ENCODE data around the gene F5.

The F5 gene

DNA sequence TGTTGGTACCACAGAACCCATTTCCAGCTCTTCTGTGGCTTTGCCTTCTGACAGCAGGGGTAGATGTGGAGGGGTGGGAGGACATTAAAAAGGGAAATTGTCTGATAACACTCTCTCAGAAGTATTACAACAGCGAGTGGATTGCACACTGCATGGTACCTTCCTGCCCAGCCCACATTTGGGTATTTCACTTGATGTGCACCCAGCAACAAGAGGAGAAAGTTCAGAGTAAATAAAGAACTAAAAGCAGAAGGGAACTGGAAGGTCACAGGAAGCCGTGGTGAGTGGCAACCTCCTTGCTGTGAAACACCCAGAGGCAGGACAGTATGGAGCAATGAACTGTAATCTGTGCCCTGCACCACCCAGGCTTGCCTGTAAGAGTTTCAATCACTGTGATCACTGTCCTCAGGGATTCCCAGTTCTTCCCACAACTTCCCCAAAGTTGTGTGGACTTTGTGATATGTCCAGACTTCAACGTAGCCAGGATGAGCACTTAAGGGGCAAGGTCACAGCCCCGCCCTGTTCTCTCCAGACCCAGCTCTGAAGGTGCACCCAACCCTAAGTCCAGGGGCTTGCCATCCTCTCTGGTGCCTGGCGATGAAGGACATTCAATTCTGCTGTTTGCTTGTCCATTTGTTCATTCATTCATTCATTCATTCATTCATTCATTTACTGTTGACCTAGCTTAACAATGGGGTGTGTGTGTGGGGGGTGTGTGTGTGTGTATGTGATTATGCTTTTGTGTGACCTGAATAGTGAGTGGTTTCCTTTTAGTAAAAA lies 18.7 kb upstream of the F5 start:
- TF ChIP-seq POLR2A (IDR thresholded peaks at IDR 0.05; ENCODE audit: low read depth, low read length): no peak
- FAIRE-seq (no peak), DNase-seq (ENCODE audit: insufficient read length, low spot score) (no peak)

DNA sequence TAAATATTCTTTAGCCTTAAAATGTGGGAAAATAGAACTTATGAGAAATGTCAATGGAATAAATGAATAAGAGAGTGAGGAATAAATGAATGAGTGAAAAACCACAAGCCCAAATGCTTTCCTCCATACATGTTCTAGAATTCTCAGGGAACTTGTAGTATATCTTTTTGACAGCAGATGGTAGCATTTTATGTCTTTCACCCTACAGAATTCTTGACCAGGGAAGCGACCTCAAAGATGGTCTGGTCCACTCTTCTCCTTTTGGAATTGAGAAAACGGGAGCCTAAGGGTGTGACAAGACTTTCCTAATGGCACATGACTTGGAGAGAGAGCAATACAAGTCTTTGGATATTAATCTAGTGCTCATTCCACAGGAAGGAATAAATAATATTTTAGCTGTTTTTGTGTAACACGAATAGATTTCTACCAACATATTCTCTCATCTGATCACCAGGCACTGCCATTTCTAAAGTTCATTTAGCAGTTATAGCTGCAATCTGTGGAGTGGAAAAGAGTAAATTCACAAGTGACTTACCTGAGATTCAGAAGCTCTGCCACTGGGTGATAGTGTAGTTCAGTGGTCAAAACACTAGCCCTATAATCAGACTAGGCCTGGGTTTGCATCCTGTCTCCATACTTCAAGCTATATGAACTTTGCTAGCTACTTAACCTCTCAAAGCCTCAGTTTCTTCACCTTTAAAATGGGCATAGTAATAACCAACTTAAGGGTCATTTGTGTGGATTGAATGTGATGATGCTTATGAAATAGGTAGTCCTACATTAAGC lies 15.0 kb upstream of the F5 start:
- TF ChIP-seq POLR2A (IDR thresholded peaks at IDR 0.05; ENCODE audit: low read depth, low read length): no peak
- no peak for FAIRE-seq
- DNase-seq (ENCODE audit: insufficient read length, low spot score): no peak

GRCh38 chr1:169595764-169596711 lies 9.8 kb upstream of the F5 start:
- no peak for FAIRE-seq
- no peak for DNase-seq (ENCODE audit: insufficient read length, low spot score)
- no peak for TF ChIP-seq POLR2A (IDR thresholded peaks at IDR 0.05; ENCODE audit: low read depth, low read length)

DNA sequence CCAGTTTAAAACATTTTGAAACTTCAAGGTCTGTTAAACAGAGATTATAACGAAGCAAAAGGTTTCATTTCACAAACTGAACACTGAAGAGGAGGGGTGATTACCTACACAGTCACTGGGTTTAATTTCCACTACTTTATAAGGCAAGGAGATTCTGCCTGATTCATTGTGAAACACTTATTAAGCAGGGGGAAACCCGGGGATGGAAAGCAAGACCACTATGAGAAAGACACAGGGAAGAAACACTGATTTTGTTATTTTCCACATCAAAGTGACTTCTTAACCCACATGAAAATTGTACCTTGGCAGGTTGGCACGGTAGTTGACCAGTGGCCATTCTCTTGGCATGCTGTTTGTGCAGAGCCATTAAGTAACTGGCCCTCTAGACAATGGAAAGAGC lies 8.1 kb upstream of the F5 start:
- TF ChIP-seq POLR2A (IDR thresholded peaks at IDR 0.05; ENCODE audit: low read depth, low read length): no peak
- FAIRE-seq (no peak), DNase-seq (ENCODE audit: insufficient read length, low spot score) (no peak)

- DNase-seq (ENCODE audit: insufficient read length, low spot score) (no peak), FAIRE-seq (no peak)
- TF ChIP-seq POLR2A (IDR thresholded peaks at IDR 0.05; ENCODE audit: low read depth, low read length): no peak
Observed at GRCh38 chr1:169590932-169591331, 4.7 kb upstream of the F5 start.

DNA sequence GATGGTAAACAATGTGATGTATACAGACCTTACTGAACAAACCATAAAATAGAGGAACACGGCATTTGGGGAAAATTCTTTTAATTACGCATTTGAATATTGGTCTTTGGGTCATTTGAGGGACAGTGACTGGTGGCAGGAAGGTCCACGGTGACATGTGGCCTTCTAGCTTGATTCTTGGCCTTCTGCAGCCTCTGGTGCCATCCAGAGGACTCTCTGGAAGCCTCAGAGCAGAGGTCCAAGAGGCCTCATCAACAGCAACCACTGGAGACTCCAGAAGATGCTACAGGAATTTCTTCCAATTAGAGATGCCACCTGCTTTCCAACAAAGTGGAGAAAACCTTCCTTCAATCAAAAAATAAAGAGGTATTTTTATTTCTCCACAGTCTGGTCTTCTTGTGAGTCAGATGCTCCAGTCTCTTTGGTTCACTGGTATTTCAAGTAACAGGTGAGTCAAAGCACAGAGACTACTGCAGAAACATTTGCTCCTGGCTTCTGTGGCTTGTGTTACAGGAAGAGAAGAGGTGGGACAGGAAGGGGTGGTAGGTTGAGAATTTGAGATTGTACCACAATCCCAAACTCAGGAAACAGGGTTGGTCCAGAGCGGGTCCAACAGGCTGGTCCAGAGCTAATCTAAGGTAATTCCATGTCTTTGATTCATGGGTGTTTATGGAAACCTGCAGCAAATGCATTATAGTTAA lies 2.7 kb upstream of the F5 start:
- no peak for TF ChIP-seq POLR2A (IDR thresholded peaks at IDR 0.05; ENCODE audit: low read depth, low read length)
- DNase-seq (ENCODE audit: insufficient read length, low spot score): no peak
- no peak for FAIRE-seq

DNA sequence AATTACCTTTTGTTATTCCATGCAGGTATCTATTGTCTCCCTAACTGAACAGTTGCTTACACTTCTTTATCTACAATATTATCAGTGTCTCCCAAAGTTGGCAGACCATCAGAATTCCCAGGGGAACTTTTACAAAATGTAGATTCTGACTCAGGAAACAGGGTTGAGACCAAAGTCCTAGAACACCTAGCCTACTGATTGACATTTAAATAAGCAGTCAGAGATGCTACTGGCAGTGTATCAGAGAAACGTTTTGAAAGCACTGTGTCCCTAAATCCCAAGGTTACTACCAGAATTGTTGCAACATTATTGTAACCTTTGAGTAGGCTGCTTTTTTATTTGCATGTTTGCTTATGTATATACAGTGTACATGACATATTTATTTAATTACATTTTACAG lies 1.8 kb upstream of the F5 start:
- TF ChIP-seq POLR2A (IDR thresholded peaks at IDR 0.05; ENCODE audit: low read depth, low read length): no peak
- no peak for FAIRE-seq
- DNase-seq (ENCODE audit: insufficient read length, low spot score): no peak

GRCh38 chr1:169586067-169586394 lies 250 bp downstream of the F5 start:
- TF ChIP-seq POLR2A (IDR thresholded peaks at IDR 0.05; ENCODE audit: low read depth, low read length): no peak
- no peak for FAIRE-seq

DNA sequence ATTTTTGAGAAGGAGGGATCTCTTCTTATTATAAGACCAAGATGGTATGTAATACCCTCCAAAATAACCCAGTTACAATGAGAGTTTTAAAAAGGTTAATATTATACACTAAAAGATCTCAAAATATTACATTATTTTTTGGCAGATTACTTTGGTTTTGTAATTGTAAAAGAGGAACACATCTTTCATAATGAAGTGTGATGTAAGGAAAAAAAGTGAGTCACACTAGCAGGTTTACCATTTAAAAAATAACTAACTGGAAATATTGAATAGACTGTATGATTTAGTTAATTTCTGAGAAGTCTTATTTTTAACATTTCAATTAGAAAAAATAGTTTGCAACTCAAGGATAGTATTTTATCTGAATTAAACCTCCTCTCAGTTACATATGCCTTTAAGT lies 1.1 kb downstream of the F5 start:
- DNase-seq (ENCODE audit: insufficient read length, low spot score) (no peak), FAIRE-seq (no peak)
- no peak for TF ChIP-seq POLR2A (IDR thresholded peaks at IDR 0.05; ENCODE audit: low read depth, low read length)

More at GRCh38 chr1:169586067-169586394, 250 bp downstream of the F5 start:
- DNase-seq (ENCODE audit: insufficient read length, low spot score): no peak

DNA sequence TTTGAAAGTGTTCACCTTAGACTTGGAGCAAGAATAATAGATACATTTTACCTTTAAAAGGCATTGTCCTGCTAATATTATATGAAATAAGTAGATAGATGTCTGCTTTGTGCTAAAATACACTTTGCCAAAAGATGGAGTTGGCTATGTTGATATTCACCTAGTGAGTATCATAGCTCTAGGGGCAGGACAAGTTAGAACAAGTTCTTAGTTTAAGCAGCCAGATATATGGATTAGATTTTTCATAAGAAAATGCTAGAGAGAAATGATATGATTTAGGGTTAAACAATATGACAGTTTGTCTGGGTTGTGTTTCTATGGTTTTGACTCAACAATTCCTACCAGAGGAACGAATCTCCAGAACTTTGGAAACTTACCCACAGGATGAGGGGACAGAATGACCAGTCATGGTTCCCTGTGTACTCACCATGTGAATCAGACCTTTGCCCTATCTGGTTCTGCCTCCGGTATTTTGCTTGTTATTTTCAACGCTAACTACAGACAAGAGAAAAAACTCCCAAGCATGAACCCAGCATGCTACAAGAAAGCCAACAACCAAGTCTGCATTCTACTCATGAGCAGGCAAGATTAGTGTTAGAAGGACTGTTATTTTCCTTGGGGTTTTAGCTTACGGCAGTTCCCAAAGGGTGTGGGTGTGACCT lies 1.7 kb downstream of the F5 start:
- DNase-seq (ENCODE audit: insufficient read length, low spot score) (no peak), FAIRE-seq (no peak)
- TF ChIP-seq POLR2A (IDR thresholded peaks at IDR 0.05; ENCODE audit: low read depth, low read length): no peak

GRCh38 chr1:169577981-169578738 lies 8.1 kb downstream of the F5 start:
- no peak for FAIRE-seq
- TF ChIP-seq POLR2A (IDR thresholded peaks at IDR 0.05; ENCODE audit: low read depth, low read length): no peak
- no peak for DNase-seq (ENCODE audit: insufficient read length, low spot score)

GRCh38 chr1:169576935-169577331 lies 9.3 kb downstream of the F5 start:
- TF ChIP-seq POLR2A (IDR thresholded peaks at IDR 0.05; ENCODE audit: low read depth, low read length): no peak
- no peak for FAIRE-seq
- no peak for DNase-seq (ENCODE audit: insufficient read length, low spot score)

All from H54 (cell line).